ENCODE results near the gene CDH4. TPM values are rescaled to one million over a fixed set of nuclear protein-coding genes. Genes with fewer than 3 reads are reported as not detected.

The CDH4 gene
- total and polyA plus RNA-seq, 9 donors: 0.12 to 4.4 (median 0.36) TPM

DNA sequence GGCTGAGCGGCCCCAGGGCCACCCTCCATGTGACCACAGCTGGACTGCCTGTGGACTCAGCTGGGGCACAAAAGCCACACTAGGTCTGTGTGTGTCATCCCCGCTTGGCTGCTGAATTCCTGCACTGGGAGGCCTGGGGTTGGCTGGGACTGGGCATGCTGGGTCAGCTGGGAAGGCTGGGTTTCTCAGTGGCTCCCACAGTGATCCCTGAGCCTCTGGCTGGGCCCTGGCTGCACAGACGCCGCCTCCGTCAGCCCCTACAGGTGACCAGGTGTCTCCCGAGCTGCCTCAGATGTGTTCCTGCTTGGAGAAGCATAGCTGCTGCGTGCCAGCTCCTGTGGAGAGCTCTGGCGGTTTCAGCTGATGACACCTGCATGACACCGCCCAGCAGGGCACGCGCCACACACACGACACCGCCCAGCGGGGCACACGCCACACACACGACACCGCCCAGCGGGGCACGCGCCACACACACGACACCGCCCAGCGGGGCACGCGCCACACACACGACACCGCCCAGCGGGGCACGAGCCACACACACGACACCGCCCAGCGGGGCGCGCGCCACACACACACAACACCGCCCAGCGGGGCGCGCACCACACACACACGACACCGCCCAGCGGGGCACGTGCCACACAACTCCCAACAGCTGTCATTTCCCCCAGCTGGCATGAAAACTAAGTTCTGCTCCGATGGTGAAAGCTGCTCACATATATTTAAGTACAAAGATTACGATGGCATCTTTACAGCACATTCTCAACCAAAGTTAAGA is 724.8 kb downstream of the CDH4 start:
- H3K9me3 ChIP-seq: no peaks in the 10 kb centered on the region
- no peak for DNase-seq
- TF ChIP-seq EP300 (IDR thresholded peaks at IDR 0.05) (no peak), POLR2A (IDR thresholded peaks at IDR 0.05) (no peak)
- TF ChIP-seq, protein P1, sequence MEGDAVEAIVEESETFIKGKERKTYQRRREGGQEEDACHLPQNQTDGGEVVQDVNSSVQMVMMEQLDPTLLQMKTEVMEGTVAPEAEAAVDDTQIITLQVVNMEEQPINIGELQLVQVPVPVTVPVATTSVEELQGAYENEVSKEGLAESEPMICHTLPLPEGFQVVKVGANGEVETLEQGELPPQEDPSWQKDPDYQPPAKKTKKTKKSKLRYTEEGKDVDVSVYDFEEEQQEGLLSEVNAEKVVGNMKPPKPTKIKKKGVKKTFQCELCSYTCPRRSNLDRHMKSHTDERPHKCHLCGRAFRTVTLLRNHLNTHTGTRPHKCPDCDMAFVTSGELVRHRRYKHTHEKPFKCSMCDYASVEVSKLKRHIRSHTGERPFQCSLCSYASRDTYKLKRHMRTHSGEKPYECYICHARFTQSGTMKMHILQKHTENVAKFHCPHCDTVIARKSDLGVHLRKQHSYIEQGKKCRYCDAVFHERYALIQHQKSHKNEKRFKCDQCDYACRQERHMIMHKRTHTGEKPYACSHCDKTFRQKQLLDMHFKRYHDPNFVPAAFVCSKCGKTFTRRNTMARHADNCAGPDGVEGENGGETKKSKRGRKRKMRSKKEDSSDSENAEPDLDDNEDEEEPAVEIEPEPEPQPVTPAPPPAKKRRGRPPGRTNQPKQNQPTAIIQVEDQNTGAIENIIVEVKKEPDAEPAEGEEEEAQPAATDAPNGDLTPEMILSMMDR (IDR thresholded peaks at IDR 0.05): no peak
- peaks cover 1% of the 10 kb centered on the region for H3K4me1 ChIP-seq (ENCODE audit: insufficient read depth)
- no peak overlapping the region for H3K4me3 ChIP-seq
- H3K27me3 ChIP-seq: no peaks in the 10 kb centered on the region
- intact Hi-C loops (cut with DNase I): no loop called here
- no peaks in the 10 kb centered on the region for H3K36me3 ChIP-seq
- no peak overlapping the region for H3K27ac ChIP-seq
- WGBS, 3 donors: 94 to 96% (median 94%) methylated on average over 42 to 45 of the region's 45 CpGs

DNA sequence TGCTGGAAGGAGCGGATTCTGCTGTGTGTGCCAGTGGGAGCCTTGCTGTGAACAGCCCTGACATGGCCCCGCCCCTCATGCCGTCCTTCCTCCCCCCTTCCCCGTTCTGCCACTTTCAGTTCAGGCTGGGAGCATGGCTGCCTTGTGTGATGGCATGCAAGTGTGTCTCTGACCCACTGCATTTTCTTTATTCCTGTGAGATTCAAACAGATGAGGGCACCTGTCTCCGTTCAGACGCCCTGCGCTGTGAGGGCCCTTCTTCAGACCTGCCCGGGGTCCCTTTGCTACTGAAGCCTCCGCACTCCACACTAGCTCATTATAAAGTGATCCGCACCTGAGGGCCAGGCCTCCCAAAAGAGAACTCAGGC is 725.3 kb downstream of the CDH4 start:
- WGBS, 3 donors: 87 to 95% (median 91%) methylated on average over 10 of the region's 10 CpGs
- Histone ChIP-seq H3K9me3 (no peaks in the 10 kb centered on the region), H3K4me3 (no peak overlapping the region), H3K4me1 (ENCODE audit: insufficient read depth) (peaks cover 1% of the 10 kb centered on the region), H3K27ac (no peak overlapping the region), H3K36me3 (no peaks in the 10 kb centered on the region), H3K27me3 (no peaks in the 10 kb centered on the region)
- DNase-seq: no peak
- intact Hi-C loops (cut with DNase I): no loop called here
- TF ChIP-seq, protein P1 (IDR thresholded peaks at IDR 0.05): no peak
- TF ChIP-seq POLR2A (IDR thresholded peaks at IDR 0.05) (no peak), EP300 (IDR thresholded peaks at IDR 0.05) (no peak)

DNA sequence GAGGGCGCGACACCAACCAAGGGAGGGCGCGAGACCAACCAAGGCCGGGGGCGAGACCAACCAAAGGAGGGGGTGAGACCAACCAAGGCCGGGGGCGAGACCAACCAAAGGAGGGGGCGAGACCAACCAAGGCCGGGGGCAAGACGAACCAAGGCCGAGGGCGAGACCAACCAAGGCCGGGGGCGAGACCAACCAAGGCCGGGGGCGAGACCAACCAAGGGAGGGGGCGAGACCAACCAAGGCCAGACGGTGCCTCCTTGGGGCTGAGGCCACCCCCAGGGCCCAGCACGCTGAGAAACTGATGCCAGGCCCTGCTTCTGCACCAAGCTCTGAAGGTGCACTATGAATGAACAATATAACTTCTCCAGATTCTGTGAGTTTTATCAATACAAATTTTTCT is 726.4 kb downstream of the CDH4 start:
- Histone ChIP-seq H3K36me3 (no peaks in the 10 kb centered on the region), H3K4me3 (no peak overlapping the region), H3K4me1 (ENCODE audit: insufficient read depth) (peaks cover 1% of the 10 kb centered on the region), H3K27me3 (no peaks in the 10 kb centered on the region), H3K9me3 (no peaks in the 10 kb centered on the region), H3K27ac (no peak overlapping the region)
- DNase-seq: no peak
- intact Hi-C loops (cut with DNase I): no loop called here
- TF ChIP-seq, protein P1 (IDR thresholded peaks at IDR 0.05): no peak
- TF ChIP-seq EP300 (IDR thresholded peaks at IDR 0.05): no peak
- TF ChIP-seq POLR2A (IDR thresholded peaks at IDR 0.05): no peak
- WGBS, 3 donors: 95 to 96% (median 95%) methylated on average over 19 to 20 of the region's 20 CpGs

DNA sequence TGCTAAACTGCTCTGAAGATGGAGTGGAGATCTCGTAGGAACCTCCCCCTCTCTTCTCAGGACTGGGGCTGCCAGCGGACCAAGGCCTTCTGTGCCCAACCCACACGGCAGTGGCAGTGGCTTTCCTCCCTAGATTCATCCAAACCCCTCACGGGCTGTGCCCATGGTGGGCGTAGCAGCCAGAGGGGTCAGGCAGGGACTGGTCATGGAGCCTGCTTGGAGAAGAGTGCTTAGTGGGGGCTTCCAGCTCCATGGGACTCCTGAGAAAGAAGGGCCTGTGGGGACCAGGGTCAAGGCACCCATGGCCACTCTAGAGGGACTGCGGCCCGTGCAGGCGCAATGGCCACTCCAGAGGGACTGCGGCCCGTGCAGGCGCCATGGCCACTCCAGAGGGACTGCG is 727.0 kb downstream of the CDH4 start:
- TF ChIP-seq, protein P1 (IDR thresholded peaks at IDR 0.05): no peak
- TF ChIP-seq POLR2A (IDR thresholded peaks at IDR 0.05) (no peak), EP300 (IDR thresholded peaks at IDR 0.05) (no peak)
- intact Hi-C loops (cut with DNase I): no loop called here
- Histone ChIP-seq H3K36me3 (no peaks in the 10 kb centered on the region), H3K27ac (no peak overlapping the region), H3K27me3 (no peaks in the 10 kb centered on the region), H3K4me3 (no peak overlapping the region), H3K4me1 (ENCODE audit: insufficient read depth) (peaks cover 1% of the 10 kb centered on the region), H3K9me3 (no peaks in the 10 kb centered on the region)
- no peak for DNase-seq
- WGBS, 3 donors: 92 to 96% (median 96%) methylated on average over 7 to 12 of the region's 12 CpGs

All from ovary (tissue), 9 donors.